BLaER1 treated with 17β-estradiol and CSF1 and Interleukin-3, amounts not matched to agents 10 nM and 100 nM (cell line): Measurements from ENCODE around the gene NFX1.
A peak's percentile ranks its signal among the peaks of the same experiment; 100 is the strongest.

Experiments used
- H3K27ac ChIP-seq, 11 experiments: shearing (Covaris generic); formaldehyde crosslinking; 2 replicates each; pipeline ENCODE4 v1.8.1; 2022
- H3K27me3 ChIP-seq, 11 experiments: shearing (Covaris generic); formaldehyde crosslinking; 2 replicates each; pipeline ENCODE4 v1.8.1; 2022
- H3K36me3 ChIP-seq, 11 experiments: shearing (Covaris generic); formaldehyde crosslinking; 2 replicates each; pipeline ENCODE4 v1.8.1; 2022
- H3K4me1 ChIP-seq, 10 experiments: shearing (Covaris generic); formaldehyde crosslinking; 2 replicates each; pipeline ENCODE4 v1.8.1; 2022
- H3K4me2 ChIP-seq, 11 experiments: shearing (Covaris generic); formaldehyde crosslinking; 2 replicates each; pipeline ENCODE4 v1.8.1; 2022
- H3K4me3 ChIP-seq, 10 experiments: shearing (Covaris generic); formaldehyde crosslinking; 2 replicates each; pipeline ENCODE4 v1.8.1; 2022
- H3K9ac ChIP-seq, 11 experiments: shearing (Covaris generic); formaldehyde crosslinking; 2 replicates each; pipeline ENCODE4 v1.8.1; 2022
- H3K9me3 ChIP-seq, 11 experiments: shearing (Covaris generic); formaldehyde crosslinking; replicated peaks in 1 of 11; 2 replicates each; pipeline ENCODE4 v1.8.1; 2022
- H4K20me1 ChIP-seq, 11 experiments: shearing (Covaris generic); formaldehyde crosslinking; 2 replicates each; pipeline ENCODE4 v1.8.1; 2022
- Cebpa-rat ChIP-seq, 11 experiments: shearing (Covaris generic); IDR thresholded peaks; 2 replicates each; pipeline ENCODE4 v1.8.1; 2022

The NFX1 gene

GRCh38 chr9:33273266-33273971 lies 16.9 kb upstream of the NFX1 start:
- no peak for TF ChIP-seq Cebpa-rat (IDR thresholded peaks at IDR 0.05)
- H3K27ac ChIP-seq, result no peak overlapping the region
- no peaks in the 10 kb centered on the region for H3K27me3 ChIP-seq
- H3K4me2 ChIP-seq, result no peak overlapping the region
- peaks cover 0 to 20% (median 0%) of the 10 kb centered on the region in 11 experiments; a peak in 3 of 22 replicates for H4K20me1 ChIP-seq
- no peak overlapping the region for H3K9ac ChIP-seq
- H3K4me1 ChIP-seq, result peaks cover 0 to under 1% (median 0%) of the 10 kb centered on the region in 10 experiments; a peak in 2 of 20 replicates
- H3K9me3 ChIP-seq, result no peaks in the 10 kb centered on the region
- H3K4me3 ChIP-seq, result no peak overlapping the region
- peaks cover 78 to 100% (median 99%) of the 10 kb centered on the region in 11 experiments for H3K36me3 ChIP-seq

GRCh38 chr9:33273972-33274328 lies 16.4 kb upstream of the NFX1 start:
- H3K27ac ChIP-seq, result no peak overlapping the region

GRCh38 chr9:33277484-33277883 lies 12.8 kb upstream of the NFX1 start:
- H3K9me3 ChIP-seq, result no peaks in the 10 kb centered on the region
- H3K27ac ChIP-seq, result no peak overlapping the region
- no peaks in the 10 kb centered on the region for H3K27me3 ChIP-seq
- peaks cover 89 to 100% (median 99%) of the 10 kb centered on the region in 11 experiments for H3K36me3 ChIP-seq
- no peaks in the 10 kb centered on the region; a peak in 1 of 20 replicates for H3K4me1 ChIP-seq
- no peak for TF ChIP-seq Cebpa-rat (IDR thresholded peaks at IDR 0.05)
- no peak overlapping the region for H3K9ac ChIP-seq
- no peak overlapping the region for H3K4me3 ChIP-seq
- H3K4me2 ChIP-seq, result no peak overlapping the region
- H4K20me1 ChIP-seq, result peaks cover 0 to 14% (median 0%) of the 10 kb centered on the region in 11 experiments; a peak in 3 of 22 replicates

More at GRCh38 chr9:33273972-33274328, 16.4 kb upstream of the NFX1 start:
- H3K4me1 ChIP-seq, result no peaks in the 10 kb centered on the region
- peaks cover 0 to 20% (median 0%) of the 10 kb centered on the region in 11 experiments; a peak in 3 of 22 replicates for H4K20me1 ChIP-seq
- no peak overlapping the region for H3K4me2 ChIP-seq
- TF ChIP-seq Cebpa-rat (IDR thresholded peaks at IDR 0.05), result no peak
- peaks cover 81 to 100% (median 100%) of the 10 kb centered on the region in 11 experiments for H3K36me3 ChIP-seq
- H3K9me3 ChIP-seq, result no peaks in the 10 kb centered on the region
- H3K27me3 ChIP-seq, result no peaks in the 10 kb centered on the region
- no peak overlapping the region for H3K9ac ChIP-seq
- H3K4me3 ChIP-seq, result no peak overlapping the region

- no peak overlapping the region for H3K4me3 ChIP-seq
- H3K4me1 ChIP-seq, result peaks cover 40 to 57% (median 46%) of the 10 kb centered on the region in 10 experiments
- TF ChIP-seq Cebpa-rat (IDR thresholded peaks at IDR 0.05), result peak in 2 of 11 experiments; percentile 31 to 47; a peak in 2 of 22 replicates
- no peaks in the 10 kb centered on the region for H3K27me3 ChIP-seq
- H3K36me3 ChIP-seq, result peaks cover 14 to 39% (median 25%) of the 10 kb centered on the region in 11 experiments
- H3K4me2 ChIP-seq, result peak overlapping the region; percentile 12 to 76 (median 62); a peak in 21 of 22 replicates
- peak overlapping the region in 8 of 11 experiments; percentile 8 to 43 (median 26); a peak in 8 of 22 replicates for H3K9ac ChIP-seq
- 0 out of 22 replicates have a peak, but pooled peaks cover 0 to under 1% (median 0%) of the 10 kb centered on the region in 11 experiments for H3K9me3 ChIP-seq
- peak overlapping the region in 10 of 11 experiments; percentile 10 to 57 (median 29); a peak in 14 of 22 replicates for H3K27ac ChIP-seq
- H4K20me1 ChIP-seq, result no peaks in the 10 kb centered on the region
Observed at GRCh38 chr9:33285502-33285901, 4.8 kb upstream of the NFX1 start.

- Histone ChIP-seq H3K9ac (peak overlapping the region in 6 of 11 experiments; percentile 2 to 52 (median 36); a peak in 4 of 22 replicates), H3K4me1 (peaks cover 51 to 66% (median 61%) of the 10 kb centered on the region in 10 experiments), H3K4me2 (peak overlapping the region; percentile 35 to 94 (median 87); a peak in 21 of 22 replicates), H3K9me3 (peaks cover 0 to 5% (median 0%) of the 10 kb centered on the region in 11 experiments; a peak in 2 of 22 replicates), H3K36me3 (peaks cover 8 to 31% (median 19%) of the 10 kb centered on the region in 11 experiments), H3K4me3 (no peak overlapping the region), H3K27me3 (no peaks in the 10 kb centered on the region), H4K20me1 (no peaks in the 10 kb centered on the region), H3K27ac (peak overlapping the region in 10 of 11 experiments; percentile 18 to 100 (median 98); a peak in 20 of 22 replicates)
- TF ChIP-seq Cebpa-rat (IDR thresholded peaks at IDR 0.05), result no peak
Observed at GRCh38 chr9:33287087-33287490, 3.2 kb upstream of the NFX1 start.

GRCh38 chr9:33288235-33288634 lies 2.1 kb upstream of the NFX1 start:
- Histone ChIP-seq H3K9me3 (peaks cover 0 to 5% (median 0%) of the 10 kb centered on the region in 11 experiments; a peak in 2 of 22 replicates), H3K27ac (peak overlapping the region; percentile 96 to 100 (median 99); a peak in 21 of 22 replicates)

GRCh38 chr9:33288828-33289483 lies 1.4 kb upstream of the NFX1 start:
- Histone ChIP-seq H3K27me3 (no peaks in the 10 kb centered on the region), H3K4me2 (peak overlapping the region; percentile 80 to 94 (median 88)), H3K4me1 (peaks cover 69 to 80% (median 79%) of the 10 kb centered on the region in 10 experiments), H3K9ac (peak overlapping the region; percentile 91 to 98 (median 96)), H3K27ac (peak overlapping the region; percentile 96 to 100 (median 99)), H3K4me3 (peak overlapping the region in 5 of 10 experiments; percentile 37 to 83 (median 49); a peak in 9 of 20 replicates), H4K20me1 (no peaks in the 10 kb centered on the region), H3K9me3 (peaks cover 0 to 5% (median 0%) of the 10 kb centered on the region in 11 experiments; a peak in 2 of 22 replicates), H3K36me3 (peaks cover 16 to 30% (median 24%) of the 10 kb centered on the region in 11 experiments; a peak in 20 of 22 replicates)
- TF ChIP-seq Cebpa-rat (IDR thresholded peaks at IDR 0.05), result no peak

More at GRCh38 chr9:33288235-33288634, 2.1 kb upstream of the NFX1 start:
- Histone ChIP-seq H3K4me2 (peak overlapping the region; percentile 80 to 94 (median 88); a peak in 21 of 22 replicates), H3K27me3 (no peaks in the 10 kb centered on the region), H4K20me1 (no peaks in the 10 kb centered on the region), H3K36me3 (peaks cover 16 to 27% (median 21%) of the 10 kb centered on the region in 11 experiments; a peak in 19 of 22 replicates), H3K9ac (peak overlapping the region; percentile 91 to 98 (median 96); a peak in 21 of 22 replicates), H3K4me3 (no peak overlapping the region; a peak in 1 of 20 replicates), H3K4me1 (peaks cover 62 to 73% (median 72%) of the 10 kb centered on the region in 10 experiments)
- TF ChIP-seq Cebpa-rat (IDR thresholded peaks at IDR 0.05), result no peak

GRCh38 chr9:33289496-33289895 lies 820 bp upstream of the NFX1 start:
- H3K4me1 ChIP-seq, result peaks cover 75 to 86% (median 84%) of the 10 kb centered on the region in 10 experiments
- H3K4me3 ChIP-seq, result peak overlapping the region in 9 of 10 experiments; percentile 21 to 86 (median 70); a peak in 15 of 20 replicates
- TF ChIP-seq Cebpa-rat (IDR thresholded peaks at IDR 0.05), result no peak
- H4K20me1 ChIP-seq, result no peaks in the 10 kb centered on the region
- H3K27ac ChIP-seq, result peak overlapping the region; percentile 96 to 100 (median 99)
- H3K9ac ChIP-seq, result peak overlapping the region; percentile 91 to 98 (median 96)
- H3K9me3 ChIP-seq, result peaks cover 0 to 5% (median 0%) of the 10 kb centered on the region in 11 experiments; a peak in 2 of 22 replicates
- H3K27me3 ChIP-seq, result no peaks in the 10 kb centered on the region
- peaks cover 16 to 32% (median 25%) of the 10 kb centered on the region in 11 experiments; a peak in 20 of 22 replicates for H3K36me3 ChIP-seq
- H3K4me2 ChIP-seq, result peak overlapping the region; percentile 80 to 94 (median 88)
